ENCODE data around the gene TNFSF12. TPM values are rescaled to one million over a fixed set of nuclear protein-coding genes. Genes with fewer than 3 reads are reported as not detected.

Gene TNFSF12
- total and polyA plus RNA-seq, 9 of the 15 experiments (the other 6 are each of a cell fraction or from before 2014, with no cell fraction given), result 0.03 to 0.95 (median 0.19) TPM; not detected in 3

DNA sequence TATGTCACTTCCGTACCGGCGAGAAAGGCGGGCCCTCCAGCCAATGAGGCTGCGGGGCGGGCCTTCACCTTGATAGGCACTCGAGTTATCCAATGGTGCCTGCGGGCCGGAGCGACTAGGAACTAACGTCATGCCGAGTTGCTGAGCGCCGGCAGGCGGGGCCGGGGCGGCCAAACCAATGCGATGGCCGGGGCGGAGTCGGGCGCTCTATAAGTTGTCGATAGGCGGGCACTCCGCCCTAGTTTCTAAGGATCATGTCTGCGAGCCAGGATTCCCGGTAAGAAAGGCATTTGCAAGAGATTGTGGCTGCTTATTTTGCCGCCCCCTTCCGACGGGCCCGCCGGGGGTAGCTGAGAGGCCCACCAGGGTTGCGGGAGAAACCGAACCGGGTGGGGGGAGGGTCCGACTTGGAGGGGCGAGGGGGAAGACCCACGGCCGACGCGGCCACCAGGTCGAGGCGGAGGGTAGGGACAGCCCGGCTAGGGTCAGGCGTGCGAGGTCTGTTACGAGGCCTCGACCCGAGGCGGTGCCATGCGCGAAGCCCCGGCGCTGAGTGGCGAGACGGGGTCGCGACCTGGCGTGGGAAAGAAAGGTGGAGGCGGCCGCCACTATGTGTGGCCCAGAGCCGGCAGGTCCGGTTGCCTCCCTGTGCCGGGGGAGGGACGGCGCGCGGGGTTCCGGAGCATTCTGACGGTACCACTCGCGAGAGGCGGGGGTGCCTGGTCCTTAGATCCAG, 23.9 kb downstream of the TNFSF12 start (continued):
- TF ChIP-seq, protein P1, sequence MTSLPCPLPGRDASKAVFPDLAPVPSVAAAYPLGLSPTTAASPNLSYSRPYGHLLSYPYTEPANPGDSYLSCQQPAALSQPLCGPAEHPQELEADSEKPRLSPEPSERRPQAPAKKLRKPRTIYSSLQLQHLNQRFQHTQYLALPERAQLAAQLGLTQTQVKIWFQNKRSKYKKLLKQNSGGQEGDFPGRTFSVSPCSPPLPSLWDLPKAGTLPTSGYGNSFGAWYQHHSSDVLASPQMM (CRISPR knock-in tag; IDR thresholded peaks at IDR 0.05), result 0 out of 2 replicates have a peak, but pooled peaks have one; percentile 34
- TF ChIP-seq GTF2E2 (tag; IDR thresholded peaks at IDR 0.05), result peak; percentile 75; the same call in 1 of the 2 replicates
- TF ChIP-seq, protein P2, sequence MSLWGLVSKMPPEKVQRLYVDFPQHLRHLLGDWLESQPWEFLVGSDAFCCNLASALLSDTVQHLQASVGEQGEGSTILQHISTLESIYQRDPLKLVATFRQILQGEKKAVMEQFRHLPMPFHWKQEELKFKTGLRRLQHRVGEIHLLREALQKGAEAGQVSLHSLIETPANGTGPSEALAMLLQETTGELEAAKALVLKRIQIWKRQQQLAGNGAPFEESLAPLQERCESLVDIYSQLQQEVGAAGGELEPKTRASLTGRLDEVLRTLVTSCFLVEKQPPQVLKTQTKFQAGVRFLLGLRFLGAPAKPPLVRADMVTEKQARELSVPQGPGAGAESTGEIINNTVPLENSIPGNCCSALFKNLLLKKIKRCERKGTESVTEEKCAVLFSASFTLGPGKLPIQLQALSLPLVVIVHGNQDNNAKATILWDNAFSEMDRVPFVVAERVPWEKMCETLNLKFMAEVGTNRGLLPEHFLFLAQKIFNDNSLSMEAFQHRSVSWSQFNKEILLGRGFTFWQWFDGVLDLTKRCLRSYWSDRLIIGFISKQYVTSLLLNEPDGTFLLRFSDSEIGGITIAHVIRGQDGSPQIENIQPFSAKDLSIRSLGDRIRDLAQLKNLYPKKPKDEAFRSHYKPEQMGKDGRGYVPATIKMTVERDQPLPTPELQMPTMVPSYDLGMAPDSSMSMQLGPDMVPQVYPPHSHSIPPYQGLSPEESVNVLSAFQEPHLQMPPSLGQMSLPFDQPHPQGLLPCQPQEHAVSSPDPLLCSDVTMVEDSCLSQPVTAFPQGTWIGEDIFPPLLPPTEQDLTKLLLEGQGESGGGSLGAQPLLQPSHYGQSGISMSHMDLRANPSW (CRISPR knock-in tag; IDR thresholded peaks at IDR 0.05), result no peak
- TF ChIP-seq TOE1 (IDR thresholded peaks at IDR 0.05; ENCODE audit: borderline replicate concordance), result 0 out of 2 replicates have a peak, but pooled peaks have one; percentile 14
- no peak for TF ChIP-seq TOE1 (CRISPR knock-in tag; IDR thresholded peaks at IDR 0.05; ENCODE audit: borderline replicate concordance, low read depth)
- no peak for TF ChIP-seq ZSCAN32 (CRISPR knock-in tag; IDR thresholded peaks at IDR 0.05)
- TF ChIP-seq, protein P3, sequence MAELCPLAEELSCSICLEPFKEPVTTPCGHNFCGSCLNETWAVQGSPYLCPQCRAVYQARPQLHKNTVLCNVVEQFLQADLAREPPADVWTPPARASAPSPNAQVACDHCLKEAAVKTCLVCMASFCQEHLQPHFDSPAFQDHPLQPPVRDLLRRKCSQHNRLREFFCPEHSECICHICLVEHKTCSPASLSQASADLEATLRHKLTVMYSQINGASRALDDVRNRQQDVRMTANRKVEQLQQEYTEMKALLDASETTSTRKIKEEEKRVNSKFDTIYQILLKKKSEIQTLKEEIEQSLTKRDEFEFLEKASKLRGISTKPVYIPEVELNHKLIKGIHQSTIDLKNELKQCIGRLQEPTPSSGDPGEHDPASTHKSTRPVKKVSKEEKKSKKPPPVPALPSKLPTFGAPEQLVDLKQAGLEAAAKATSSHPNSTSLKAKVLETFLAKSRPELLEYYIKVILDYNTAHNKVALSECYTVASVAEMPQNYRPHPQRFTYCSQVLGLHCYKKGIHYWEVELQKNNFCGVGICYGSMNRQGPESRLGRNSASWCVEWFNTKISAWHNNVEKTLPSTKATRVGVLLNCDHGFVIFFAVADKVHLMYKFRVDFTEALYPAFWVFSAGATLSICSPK (IDR thresholded peaks at IDR 0.05; ENCODE audit: borderline replicate concordance), result no peak
- TF ChIP-seq COPS2 (conservative IDR thresholded peaks at IDR 0.05), result no peak
- TF ChIP-seq CHCHD3 (CRISPR knock-in tag; IDR thresholded peaks at IDR 0.05), result 0 out of 2 replicates have a peak, but pooled peaks have one; percentile 36
- TF ChIP-seq ZNF143 (CRISPR knock-in tag; IDR thresholded peaks at IDR 0.05), result no peak
- TF ChIP-seq, protein P4, sequence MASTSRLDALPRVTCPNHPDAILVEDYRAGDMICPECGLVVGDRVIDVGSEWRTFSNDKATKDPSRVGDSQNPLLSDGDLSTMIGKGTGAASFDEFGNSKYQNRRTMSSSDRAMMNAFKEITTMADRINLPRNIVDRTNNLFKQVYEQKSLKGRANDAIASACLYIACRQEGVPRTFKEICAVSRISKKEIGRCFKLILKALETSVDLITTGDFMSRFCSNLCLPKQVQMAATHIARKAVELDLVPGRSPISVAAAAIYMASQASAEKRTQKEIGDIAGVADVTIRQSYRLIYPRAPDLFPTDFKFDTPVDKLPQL (IDR thresholded peaks at IDR 0.05; ENCODE audit: extremely low read depth, insufficient read length), result peak; percentile 62
- TF ChIP-seq CSDE1 (IDR thresholded peaks at IDR 0.05), result peak in 1 of 2 experiments; percentile 59; a peak in 1 of 4 replicates
- TF ChIP-seq NFIX (CRISPR knock-in tag; IDR thresholded peaks at IDR 0.05; ENCODE audit: low read depth), result no peak
- TF ChIP-seq, protein P5, sequence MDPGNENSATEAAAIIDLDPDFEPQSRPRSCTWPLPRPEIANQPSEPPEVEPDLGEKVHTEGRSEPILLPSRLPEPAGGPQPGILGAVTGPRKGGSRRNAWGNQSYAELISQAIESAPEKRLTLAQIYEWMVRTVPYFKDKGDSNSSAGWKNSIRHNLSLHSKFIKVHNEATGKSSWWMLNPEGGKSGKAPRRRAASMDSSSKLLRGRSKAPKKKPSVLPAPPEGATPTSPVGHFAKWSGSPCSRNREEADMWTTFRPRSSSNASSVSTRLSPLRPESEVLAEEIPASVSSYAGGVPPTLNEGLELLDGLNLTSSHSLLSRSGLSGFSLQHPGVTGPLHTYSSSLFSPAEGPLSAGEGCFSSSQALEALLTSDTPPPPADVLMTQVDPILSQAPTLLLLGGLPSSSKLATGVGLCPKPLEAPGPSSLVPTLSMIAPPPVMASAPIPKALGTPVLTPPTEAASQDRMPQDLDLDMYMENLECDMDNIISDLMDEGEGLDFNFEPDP (CRISPR knock-in tag; IDR thresholded peaks at IDR 0.05), result no peak
- peak in 1 of 2 experiments; percentile 39; a peak in 2 of 4 replicates for TF ChIP-seq NONO (IDR thresholded peaks at IDR 0.05; ENCODE audit: low read depth in 2 of 2, low read length in 1 of 2)
- peak; percentile 97 for TF ChIP-seq RBM25 (IDR thresholded peaks at IDR 0.05; ENCODE audit: low read depth, low read length, severe bottlenecking)
- TF ChIP-seq FUS (optimal IDR thresholded peaks at IDR 0.05; ENCODE audit: low read depth, low read length), result peak; percentile 22
- no peak for TF ChIP-seq ZNF23 (CRISPR knock-in tag; IDR thresholded peaks at IDR 0.05)
- no peak for TF ChIP-seq ZNF324 (CRISPR knock-in tag; IDR thresholded peaks at IDR 0.05)
